NCI-H2196 (cell line): ENCODE measurements around the gene CEP128.

ENCODE experiments used
- DNase-seq: peaks from one replicate; lab custom pipeline; 2025; ENCODE audit not compliant: unreplicated experiment; lab: John Stamatoyannopoulos, UW

The CEP128 gene

GRCh38 chr14:80906336-80906735 lies 35.2 kb downstream of the CEP128 start:
- no peak for DNase-seq

- DNase-seq = no peak
Observed at GRCh38 chr14:80902608-80903007, 38.9 kb downstream of the CEP128 start.

- DNase-seq = no peak
Observed at GRCh38 chr14:80901822-80902221, 39.7 kb downstream of the CEP128 start.

GRCh38 chr14:80901260-80901659 lies 40.3 kb downstream of the CEP128 start:
- no peak for DNase-seq

GRCh38 chr14:80872645-80873044 lies 68.9 kb downstream of the CEP128 start:
- no peak for DNase-seq

GRCh38 chr14:80868260-80868659 lies 73.3 kb downstream of the CEP128 start:
- no peak for DNase-seq

- no peak for DNase-seq
Observed at GRCh38 chr14:80867798-80868197, 73.7 kb downstream of the CEP128 start.

GRCh38 chr14:80867091-80867490 lies 74.4 kb downstream of the CEP128 start:
- DNase-seq = no peak

- no peak for DNase-seq
Observed at GRCh38 chr14:80865565-80865964, 76.0 kb downstream of the CEP128 start.

GRCh38 chr14:80862983-80863382 lies 78.6 kb downstream of the CEP128 start:
- no peak for DNase-seq

GRCh38 chr14:80862541-80862940 lies 79.0 kb downstream of the CEP128 start:
- DNase-seq = no peak

- peak; percentile 48 for DNase-seq
Observed at GRCh38 chr14:80850197-80850814, 91.2 kb downstream of the CEP128 start.

GRCh38 chr14:80847070-80847469 lies 94.5 kb downstream of the CEP128 start:
- DNase-seq = no peak

- no peak for DNase-seq
Observed at GRCh38 chr14:80845856-80846255, 95.7 kb downstream of the CEP128 start.

GRCh38 chr14:80844872-80845271 lies 96.7 kb downstream of the CEP128 start:
- DNase-seq = no peak

GRCh38 chr14:80839743-80840142 lies 101.8 kb downstream of the CEP128 start:
- no peak for DNase-seq

GRCh38 chr14:80809663-80810062 lies 131.9 kb downstream of the CEP128 start:
- no peak for DNase-seq

- no peak for DNase-seq
Observed at GRCh38 chr14:80805136-80805535, 136.4 kb downstream of the CEP128 start.

GRCh38 chr14:80798878-80799277 lies 142.7 kb downstream of the CEP128 start:
- no peak for DNase-seq

GRCh38 chr14:80798211-80798610 lies 143.3 kb downstream of the CEP128 start:
- no peak for DNase-seq

GRCh38 chr14:80792771-80793170 lies 148.8 kb downstream of the CEP128 start:
- DNase-seq = no peak

GRCh38 chr14:80787876-80788275 lies 153.7 kb downstream of the CEP128 start:
- no peak for DNase-seq

GRCh38 chr14:80784820-80785219 lies 156.7 kb downstream of the CEP128 start:
- DNase-seq = no peak
